Spleen (tissue), 7 donors: ENCODE results near the gene ATRIP.

Source experiments
- CTCF ChIP-seq, 11 experiments: fragments of 200-600 bp in 7 of 11; fragments of 450-650 bp in 4 of 11; sonication (generic) in 4 of 11; IDR thresholded peaks in 8 of 11; conservative IDR thresholded peaks in 3 of 11; 1 replicate in 7 of 11; 2 replicates in 4 of 11; pipeline versions ENCODE4 v1.4.0 to v1.8.0; 2016 to 2021; ENCODE audit warnings: antibody characterized with exemption in 11 of 11, inconsistent platforms in 4 of 11, mild to moderate bottlenecking in 1 of 11
- POLR2A ChIP-seq, 3 donors: fragments of 450-650 bp; IDR thresholded peaks; one replicate each; pipeline ENCODE4 v1.5.1; 2017; ENCODE audit warnings: antibody characterized with exemption in 3 of 3, mild to moderate bottlenecking in 1 of 3
- POLR2AphosphoS5 ChIP-seq, 3 donors: sonication (generic); formaldehyde crosslinking; IDR thresholded peaks; one replicate each; pipeline ENCODE4 v1.5.1; 2017; ENCODE audit warnings: antibody characterized with exemption in 3 of 3
- donor health status: DM: no; HTN: no; CAD: no; lungs with moderate emphysema.
- donor health status: DM: no; HTN: no; CAD: no.
- donor health status: DM: no; HTN: no; CAD: no.

- TF ChIP-seq CTCF (IDR thresholded peaks at IDR 0.05 in 8 of 11, conservative IDR thresholded peaks at IDR 0.05 in 3 of 11) (no peak), POLR2A (IDR thresholded peaks at IDR 0.05) (no peak), POLR2AphosphoS5 (IDR thresholded peaks at IDR 0.05) (no peak)
These were observed 24.3 kb upstream of the ATRIP start for GRCh38 chr3:48422272-48422671.
